ENCODE results near the gene PPP2R5D.
"Not testable (repeated sequence)": the region's sequence is repeated elsewhere in the genome, so short reads cannot be mapped to it uniquely, and the experiment has no call there.

The PPP2R5D gene

DNA sequence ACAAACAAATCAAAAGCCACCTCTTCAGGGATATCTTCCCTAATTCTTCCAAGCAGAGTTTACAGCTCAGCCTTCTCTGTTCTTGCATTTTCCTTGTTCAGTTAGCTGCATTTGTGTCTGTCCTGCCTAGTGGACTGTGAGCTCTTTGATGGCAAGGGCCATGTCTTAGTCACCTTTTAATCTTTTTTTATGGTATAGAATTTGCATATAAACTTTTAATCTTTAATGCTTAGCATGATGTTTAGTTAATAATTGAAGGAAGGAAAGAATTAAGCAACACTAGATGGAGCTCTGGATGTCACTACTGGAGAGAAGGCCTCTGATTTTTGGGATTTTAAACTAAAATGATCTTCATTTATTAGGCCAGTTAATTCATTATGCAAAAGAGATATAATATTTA lies 12.1 kb downstream of the PPP2R5D start:
- no peak for DNase-seq

DNA sequence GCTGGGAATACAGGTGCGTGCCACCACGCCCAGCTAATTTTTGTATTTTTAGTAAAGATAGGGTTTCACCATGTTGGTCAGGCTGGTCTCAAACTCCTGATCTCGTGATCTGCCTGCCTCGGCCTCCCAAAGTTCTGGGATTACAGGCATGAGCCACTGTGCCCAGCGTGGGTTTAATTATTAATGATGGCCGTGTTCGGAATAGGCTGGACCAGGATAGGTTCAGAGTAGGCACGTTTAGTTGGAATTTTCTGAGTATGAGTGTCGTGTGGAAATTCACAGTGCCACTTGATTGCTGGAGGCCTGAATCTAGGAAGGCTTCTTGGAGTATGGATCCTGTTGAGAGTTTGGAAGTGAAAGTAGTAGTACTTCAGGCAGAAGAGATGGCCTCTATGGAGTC lies 13.8 kb downstream of the PPP2R5D start:
- DNase-seq: not testable (repeated sequence)

DNA sequence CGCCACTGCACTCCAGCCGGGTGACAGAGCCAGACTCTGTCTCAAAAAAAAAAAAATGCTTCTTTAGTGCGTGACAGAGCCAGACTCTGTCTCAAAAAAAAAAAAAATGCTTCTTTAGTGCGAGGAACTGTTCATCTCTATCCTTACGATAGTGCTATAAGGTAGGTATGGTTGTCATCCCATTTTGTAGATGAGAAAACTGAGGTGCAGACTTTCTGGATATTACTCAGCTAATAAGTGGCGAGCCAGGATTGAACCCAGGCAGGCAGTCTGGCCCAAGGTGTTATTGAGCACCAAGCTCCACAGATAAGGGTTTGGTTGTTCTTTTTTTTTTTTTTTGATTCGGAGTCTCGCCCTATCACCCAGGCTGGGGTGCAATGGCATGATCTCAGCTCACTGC lies 17.5 kb downstream of the PPP2R5D start:
- no peak for DNase-seq

DNA sequence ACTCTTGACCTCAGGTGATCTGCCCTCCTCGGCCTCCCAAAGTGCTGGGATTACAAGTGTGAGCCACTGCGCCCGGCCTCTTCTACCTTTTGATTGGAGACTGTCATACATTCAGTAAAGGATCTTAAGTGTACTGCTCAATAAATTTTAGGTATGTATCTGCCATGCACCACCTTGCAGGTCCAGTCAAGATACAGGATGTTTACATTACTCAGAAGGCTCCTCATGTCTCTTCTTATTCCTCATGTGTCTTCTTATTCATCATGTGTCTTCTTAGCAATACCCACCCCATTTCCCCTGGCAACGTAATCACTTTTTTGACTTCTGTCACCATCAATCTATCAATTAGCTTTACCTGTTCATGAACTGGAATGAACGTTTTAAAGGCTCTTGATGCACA lies 21.5 kb downstream of the PPP2R5D start:
- DNase-seq: no peak

DNA sequence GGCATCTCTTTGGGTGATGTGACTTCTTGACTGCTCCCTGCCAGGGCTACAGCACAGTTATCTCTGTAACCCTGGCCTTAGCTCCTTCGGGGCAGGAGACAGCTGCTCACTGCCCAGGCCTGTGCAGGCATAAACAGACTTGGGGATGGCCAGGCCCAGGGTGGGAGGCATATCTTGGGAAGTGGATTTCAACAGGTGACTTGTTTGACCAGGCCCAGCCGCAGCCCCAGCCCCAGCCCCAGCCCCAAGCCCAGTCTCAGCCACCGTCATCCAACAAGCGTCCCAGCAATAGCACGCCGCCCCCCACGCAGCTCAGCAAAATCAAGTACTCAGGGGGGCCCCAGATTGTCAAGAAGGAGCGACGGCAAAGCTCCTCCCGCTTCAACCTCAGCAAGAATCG lies 21.9 kb downstream of the PPP2R5D start:
- DNase-seq: no peak

DNA sequence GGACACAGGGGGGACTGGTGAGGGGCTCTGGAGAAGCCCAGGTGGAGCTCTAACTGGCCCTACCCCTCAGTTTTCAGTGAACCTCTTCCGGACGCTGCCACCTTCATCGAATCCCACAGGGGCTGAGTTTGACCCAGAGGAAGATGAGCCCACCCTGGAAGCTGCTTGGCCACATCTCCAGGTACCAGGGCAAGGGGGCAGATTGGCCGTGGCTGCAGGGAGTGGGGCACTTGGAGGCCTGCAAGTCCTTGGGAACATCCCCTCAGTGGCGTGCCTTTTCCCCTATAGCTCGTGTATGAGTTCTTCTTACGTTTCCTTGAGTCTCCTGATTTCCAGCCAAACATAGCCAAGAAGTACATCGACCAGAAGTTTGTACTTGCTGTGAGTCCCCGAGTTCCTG lies 22.8 kb downstream of the PPP2R5D start:
- DNase-seq: no peak

DNA sequence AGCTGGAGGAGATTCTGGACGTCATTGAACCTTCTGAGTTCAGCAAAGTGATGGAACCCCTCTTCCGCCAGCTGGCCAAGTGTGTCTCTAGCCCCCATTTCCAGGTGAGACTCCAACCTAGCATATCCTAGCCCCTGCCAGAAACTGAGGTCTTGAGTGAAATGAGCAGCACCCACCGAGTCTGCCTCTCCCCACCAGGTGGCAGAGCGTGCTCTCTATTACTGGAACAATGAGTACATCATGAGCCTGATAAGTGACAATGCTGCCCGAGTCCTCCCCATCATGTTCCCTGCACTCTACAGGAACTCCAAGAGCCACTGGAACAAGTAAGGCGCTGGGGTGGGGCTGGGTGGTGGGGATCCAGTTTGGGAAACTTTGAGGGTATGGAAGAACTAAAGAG lies 24.8 kb downstream of the PPP2R5D start:
- DNase-seq: no peak

DNA sequence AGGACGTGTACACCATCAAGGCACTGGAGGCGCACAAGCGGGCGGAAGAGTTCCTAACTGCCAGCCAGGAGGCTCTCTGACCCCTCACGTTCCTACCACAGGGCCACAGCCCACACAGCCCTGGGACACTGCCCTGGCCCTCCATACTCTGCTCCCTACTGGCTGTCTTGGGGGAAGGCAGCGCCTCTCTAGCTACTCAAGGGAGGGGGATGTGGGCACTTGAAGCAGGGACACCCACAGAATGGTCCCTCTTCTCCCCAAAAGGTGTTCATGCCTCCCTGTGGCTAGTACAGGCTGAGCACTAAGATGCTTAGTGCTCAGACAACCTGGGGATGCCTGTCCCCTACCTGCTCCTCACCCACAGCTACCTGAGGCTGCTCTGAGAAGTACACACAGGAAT lies 26.8 kb downstream of the PPP2R5D start:
- no peak for DNase-seq

DNA sequence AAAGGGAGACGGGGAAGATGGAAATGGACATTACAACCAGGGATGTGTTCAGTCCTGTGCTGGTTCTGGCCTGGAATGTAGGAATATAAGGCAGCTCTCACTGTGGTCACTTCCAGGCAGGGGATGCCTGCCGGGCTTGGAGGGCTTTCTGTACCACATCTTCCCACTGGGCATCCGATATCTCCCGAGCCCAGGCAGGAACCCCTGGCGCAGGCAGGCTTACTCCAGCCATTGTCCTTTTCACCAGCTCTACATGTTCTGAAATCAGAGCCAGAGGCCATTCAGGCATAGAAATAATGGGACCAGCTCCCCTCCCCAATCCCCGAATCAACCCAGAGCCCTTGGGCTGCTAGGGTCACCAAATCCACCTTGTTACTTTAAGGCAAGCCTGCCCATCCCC lies 28.0 kb downstream of the PPP2R5D start:
- DNase-seq: no peak

DNA sequence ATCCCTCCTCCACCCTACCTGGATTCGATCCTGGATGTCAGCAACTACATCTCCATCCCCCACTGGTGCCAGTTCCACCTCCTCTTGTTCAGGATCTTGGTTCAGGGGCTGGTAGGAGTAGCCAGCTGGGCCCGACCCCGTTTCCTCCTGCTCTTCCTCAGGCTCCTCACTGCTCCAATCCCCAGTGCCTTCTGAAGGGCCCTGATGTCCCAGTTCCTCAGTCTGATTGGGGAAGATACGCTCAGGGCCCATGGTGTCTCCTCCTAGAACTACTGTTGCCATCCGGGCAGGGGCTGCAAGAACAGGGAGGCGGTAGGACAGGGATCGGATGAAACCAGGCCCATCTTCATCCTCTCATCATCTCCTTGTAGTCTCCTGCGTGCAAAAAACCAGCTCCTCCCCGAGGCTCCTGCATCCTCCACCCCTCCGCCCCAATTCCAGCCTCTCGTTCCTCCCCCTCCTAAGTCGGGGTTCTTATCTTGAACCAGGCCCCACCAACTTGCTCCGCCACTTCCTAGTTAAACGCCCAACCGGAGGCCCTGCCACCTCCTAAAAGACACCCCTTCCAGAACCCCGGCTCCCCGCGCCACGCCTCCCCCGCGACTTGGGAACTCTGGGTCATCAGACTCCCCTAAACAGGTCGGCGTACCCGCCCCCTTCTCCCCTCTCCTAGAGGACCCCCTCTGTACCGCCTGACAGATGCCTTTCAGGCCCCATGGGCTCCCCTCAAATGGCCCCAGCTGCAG lies 28.9 kb downstream of the PPP2R5D start:
- peak in 1 of 2 donors; percentile 57 for DNase-seq

DNA sequence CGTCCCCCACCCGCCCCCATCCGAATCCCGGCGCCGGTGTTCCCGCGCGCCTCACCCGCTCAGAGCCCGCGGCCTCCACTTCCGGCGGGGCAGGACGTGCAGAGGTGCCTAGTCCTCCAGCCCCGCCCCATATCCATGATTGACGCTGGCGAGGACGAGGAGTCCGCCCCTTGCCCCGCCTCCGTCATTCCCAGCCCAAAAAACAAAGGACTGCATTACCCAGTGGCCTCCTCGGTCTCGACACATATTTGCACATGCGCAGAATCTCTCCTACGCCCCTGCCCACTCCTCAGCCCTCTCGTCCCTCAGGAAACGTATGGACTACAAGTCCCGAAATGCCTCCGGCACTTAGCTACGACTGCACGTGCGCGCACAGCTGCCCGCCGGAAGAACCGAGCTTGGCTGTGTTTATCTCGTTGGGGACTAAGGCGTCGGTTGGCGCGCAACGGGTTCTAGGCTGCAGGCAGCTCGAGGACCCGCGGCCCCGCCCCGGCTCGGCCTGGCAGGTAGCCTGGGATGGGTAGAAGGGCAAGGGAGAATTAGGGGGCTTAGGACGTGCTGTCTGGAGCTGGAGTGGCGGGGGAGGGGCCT lies 29.6 kb downstream of the PPP2R5D start, which contains the start of the genes KLHDC3 and MEA1:
TSS of gene KLHDC3 (plus strand) at position 407 of the 591 bp plus-strand sequence. CDS start 2,944 bp downstream, outside the sequence.
TSS of gene MEA1 (minus strand) at position 104 of the 591 bp plus-strand sequence. CDS start 133 bp downstream, outside the sequence.
- DNase-seq: peak; percentile 88 to 100

DNA sequence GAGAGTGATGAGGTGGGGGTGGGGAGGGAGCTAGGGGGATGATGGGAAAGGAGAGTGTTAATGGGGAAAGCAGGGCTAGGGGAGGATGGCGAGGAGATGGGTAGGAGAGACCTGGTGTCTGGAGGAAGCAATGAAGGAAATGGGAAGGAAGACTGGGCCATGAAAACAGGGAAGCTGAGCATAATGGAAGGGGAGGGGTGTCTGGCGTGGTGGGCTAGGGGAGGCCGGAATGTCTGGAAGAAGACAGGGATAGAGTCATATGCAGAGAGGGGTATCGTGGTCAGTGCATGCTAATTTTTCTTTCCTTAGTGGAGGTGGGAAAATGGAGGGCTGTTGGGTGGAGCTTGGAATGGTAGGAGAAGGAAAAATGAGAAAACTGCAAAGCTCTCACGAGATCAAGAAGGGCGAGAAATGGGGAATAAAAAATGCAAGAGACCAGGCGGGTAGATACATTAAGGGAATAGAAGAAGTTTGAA lies 30.1 kb downstream of the PPP2R5D start:
- no peak for DNase-seq

DNA sequence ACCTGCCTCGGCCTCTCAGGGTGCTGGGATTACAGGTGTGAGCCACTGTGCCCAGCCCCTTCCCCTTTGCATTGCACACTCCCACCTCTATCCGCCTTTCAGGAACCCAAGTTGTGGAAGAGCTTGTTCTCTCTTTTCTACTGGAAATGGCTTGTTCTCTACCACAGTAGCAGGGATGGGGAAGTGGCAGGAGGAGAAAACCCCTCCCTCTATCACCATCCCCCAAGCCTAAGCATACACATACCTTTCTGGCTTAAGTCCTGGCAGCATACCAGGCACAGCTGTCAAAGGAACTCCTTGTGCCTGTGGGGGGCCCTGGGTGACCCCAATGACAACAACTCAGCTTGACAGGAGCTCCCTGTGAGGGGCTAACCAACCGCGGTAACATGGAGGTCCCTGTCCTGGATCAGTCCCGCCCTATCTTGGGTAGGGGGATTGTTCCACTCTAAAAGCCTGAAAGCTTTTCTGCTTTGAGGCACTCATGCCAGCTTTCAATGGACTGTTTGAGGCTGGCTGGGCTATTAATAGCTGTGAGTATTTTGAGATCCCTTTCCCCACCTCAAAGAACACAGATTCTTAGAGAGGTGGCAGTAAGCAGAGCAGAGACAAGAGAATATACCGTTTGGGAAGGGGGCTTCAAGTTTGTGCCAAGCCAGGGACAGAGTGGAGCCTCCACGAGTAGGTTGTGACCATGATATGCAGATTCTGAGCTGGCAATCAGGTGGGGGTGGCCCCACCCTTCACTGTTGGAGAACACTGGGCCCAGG lies 32.0 kb downstream of the PPP2R5D start:
- DNase-seq: no peak

DNA sequence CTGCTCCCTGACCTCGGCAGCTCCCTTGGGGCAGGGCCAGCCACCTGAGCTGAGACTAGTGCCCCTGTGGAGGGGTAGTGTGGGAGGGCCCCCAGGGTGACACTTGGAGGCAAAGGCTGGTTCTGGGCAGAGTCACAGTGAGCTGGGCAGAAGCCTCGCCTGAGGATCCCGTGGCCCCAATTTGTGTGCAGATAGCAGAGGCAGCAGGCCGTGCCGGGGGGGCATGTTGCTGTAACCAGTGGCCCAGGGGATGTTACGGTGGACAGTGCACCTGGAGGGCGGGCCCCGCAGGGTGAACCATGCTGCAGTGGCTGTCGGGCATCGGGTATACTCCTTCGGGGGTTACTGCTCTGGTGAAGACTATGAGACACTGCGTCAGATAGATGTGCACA lies 32.6 kb downstream of the PPP2R5D start:
- no peak for DNase-seq

DNA sequence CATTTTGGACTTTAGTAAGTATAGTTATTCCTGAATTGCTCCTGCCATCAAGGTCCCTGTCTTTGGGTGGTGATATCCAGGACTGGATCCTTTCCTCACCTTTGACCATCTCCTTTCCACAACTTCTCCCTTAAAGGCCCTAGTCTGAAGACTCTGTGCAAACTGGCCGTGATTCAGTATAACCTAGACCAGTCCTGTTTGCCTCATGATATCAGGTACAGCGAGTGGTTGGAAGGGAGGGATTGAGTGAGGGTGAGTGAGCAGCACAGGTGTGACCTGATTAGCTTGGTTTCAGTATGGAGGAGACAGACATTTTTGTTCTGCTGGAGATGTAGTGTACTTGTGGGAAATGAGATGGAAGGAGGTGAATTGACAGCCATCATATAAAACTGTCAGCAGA lies 34.8 kb downstream of the PPP2R5D start:
- DNase-seq: no peak

DNA sequence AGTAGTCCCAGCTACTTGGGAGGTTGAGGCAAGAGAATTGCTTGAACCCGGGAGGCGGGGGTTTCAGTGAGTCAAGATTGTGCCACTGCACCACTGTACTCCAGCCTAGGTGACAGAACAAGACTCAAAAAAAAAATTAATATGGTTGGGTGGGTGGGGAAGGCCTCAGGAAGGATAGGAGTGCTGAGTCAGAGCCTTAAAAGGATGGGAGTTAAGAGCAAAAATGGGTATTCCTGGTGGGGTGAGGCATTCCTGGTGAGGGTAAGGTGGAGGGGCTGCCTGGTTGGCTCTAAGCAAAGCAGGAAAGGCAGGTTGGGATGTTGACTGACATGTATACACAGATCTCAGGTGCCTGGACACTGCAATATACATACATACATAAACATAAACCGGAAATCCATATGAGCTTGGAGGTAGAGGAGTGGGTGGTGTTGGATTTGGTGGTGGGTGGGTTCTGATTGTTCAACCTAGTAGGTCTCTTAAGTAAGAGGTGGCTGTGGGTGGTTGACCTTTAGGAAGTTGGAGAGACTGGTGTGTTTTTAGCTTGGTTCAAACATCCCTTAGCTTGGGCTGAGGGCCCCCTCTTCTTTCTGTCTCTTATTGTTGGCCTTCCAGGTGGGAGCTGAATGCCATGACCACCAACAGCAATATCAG lies 35.8 kb downstream of the PPP2R5D start:
- DNase-seq: no peak

DNA sequence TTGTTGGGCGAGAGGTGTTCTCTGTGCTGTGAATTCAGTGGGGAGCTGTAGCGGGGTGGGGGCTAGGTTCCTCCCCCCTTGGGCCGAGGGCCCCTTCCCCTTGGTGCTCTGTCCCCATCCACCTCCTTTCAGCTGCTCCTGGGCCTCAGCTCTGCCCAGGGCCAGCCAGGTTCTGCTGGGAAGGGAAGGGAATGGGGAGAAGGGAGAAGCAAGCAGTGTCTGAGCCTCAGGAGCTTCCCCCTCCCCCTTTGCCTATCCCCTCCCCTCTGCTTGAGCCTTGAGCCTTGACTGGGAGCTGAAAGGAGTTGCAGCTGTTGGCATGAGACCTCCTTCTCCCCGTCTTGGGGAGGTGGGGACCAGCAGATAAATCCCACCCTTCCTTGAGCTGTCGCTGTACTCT lies 36.5 kb downstream of the PPP2R5D start:
- DNase-seq: no peak

DNA sequence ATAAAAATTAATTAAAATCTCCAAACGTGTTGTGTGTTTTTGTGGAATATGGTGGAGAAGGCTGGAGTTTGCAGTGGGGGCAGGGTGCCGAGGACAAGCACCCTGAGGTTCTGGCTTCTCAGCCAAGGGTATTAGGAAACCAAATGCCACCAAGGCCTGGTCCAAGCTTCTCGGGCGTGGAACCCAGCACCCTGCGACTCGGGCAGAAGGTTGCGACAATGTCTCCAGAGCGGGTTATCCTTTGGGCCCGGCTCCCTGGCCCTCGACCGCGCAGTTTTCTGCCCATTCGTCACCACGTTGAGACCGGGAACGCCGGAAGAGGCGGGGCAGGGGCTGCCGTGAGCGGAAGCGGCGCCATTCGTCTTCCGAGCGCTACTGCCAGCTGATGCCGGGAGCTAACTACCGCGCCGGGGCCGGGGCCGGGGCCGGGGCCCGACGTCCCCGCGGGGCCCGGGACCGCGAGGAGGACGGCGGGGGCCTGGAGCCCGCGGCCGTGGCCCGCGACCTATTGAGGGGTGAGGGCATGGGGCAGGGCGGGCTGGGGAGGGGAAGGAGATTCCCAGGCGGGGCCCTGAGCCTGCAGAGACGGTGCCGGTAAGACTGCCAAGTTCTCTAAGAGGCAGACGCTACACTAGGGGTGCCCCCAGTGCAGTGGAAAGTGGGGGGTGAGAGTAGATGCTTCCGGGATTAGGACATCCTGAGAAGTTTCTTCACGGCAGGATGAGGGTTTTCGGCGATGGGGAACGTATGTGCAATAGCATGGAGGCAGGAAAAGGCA lies 37.1 kb downstream of the PPP2R5D start, which contains the start of gene RRP36:
TSS of gene RRP36 (plus strand) at position 354 of the 778 bp plus-strand sequence. CDS start at position 386, 32 bp downstream.
- DNase-seq: peak; percentile 31 to 39

DNA sequence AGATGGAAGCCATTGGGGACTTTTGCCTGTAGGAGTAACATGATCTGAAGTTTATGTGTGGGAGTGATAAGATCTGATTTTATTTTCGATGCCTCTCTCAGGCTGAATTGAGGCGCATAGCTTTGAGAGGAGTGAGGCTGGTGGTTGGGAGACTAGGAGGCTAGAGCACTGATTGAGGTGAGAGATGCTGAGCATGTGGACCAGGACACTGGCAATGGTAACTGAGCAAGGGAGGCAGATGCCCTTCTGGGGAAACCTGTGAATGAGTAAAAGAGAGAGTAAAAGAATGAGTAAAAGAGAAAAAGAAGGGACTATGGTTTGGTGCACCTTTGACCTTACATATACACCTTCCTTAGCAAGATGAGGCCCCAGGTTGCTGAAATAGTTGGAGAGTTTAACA lies 40.1 kb downstream of the PPP2R5D start:
- DNase-seq: no peak

DNA sequence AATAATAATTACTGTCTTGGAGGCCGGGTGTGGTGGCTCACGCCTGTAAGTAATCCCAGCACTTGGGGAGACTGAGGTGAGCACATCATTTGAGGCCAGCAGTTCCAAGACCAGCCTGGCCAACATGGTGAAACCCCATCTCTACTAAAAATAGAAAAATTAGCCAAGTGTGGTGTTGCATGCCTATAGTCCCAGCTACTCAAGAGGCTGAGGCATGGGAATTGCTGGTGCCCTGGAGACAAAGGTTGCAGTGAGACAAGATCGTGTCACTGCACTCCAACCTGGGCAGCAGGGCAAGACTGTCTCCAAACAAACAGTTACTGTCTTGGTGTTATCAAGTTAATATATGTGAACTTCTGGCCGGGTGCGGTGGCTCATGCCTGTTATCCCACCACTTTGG lies 42.0 kb downstream of the PPP2R5D start:
- DNase-seq: no peak

DNA sequence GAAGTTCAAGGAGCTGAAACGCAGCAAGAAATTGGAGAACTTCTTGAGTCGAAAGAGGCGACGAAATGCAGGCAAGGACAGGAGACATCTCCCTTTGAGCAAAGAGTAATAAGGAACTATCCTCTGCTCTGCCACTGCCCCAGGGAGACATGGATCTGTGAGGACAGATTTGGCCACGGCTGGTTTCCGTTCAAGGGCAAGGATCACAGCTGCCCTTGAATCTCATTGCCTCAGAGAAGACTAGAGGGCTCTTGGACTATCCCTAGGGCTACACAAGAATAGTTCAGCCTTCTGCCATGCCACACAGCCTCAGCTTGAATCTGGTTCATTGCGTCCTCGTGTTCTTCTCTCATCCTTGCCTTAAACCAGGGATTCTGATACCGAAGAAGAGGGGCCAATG lies 44.8 kb downstream of the PPP2R5D start:
- DNase-seq: no peak

DNA sequence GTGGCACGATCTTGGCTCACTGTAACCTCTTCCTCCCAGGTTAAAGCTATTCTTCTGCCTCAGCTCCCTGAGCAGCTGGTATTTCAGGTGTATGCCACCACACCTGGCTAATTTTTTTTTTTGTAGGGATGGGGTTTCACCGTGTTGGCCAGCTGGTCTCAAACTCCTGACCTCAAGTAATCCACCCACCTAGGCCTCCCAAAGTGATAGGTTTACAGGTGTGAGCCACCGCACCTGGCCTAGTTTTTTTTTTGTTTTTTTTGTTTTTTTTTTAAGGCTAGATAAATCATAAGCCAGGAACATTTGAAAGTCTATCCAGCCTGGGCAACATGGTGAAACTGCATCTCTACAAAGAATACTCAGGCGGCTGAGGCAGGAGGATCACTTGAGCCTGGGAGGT lies 48.0 kb downstream of the PPP2R5D start:
- no peak for DNase-seq
